Stimulated activated naive CD4-positive, alpha-beta T cell treated with Interleukin-2 at 50 U/mL for 16 hours (primary cell): ENCODE measurements around the gene BABAM2.

ENCODE experiments used
- DNase-seq: peaks from one replicate; lab custom pipeline; 2025; lab: John Stamatoyannopoulos, UW

The BABAM2 gene

DNA sequence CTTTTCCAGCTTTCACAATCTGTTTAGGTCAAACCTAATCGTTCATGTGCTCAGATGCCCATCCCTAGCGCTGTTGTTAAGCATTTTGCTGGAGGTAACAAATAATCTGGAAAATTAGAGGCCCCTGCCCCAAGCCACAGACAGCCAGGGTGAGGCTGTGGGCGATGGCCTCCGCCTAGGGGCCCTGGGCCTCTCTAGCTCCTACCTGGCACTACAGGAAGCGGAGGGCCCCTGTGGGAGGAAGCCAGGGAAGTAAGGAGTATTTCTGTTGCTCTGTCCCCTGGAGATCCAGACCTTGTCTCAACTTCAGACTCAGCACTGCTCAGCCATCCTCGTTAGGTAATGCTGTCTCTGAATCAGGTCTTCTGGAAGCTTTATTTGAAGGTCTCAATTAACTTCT is 489.7 kb downstream of the BABAM2 start:
- DNase-seq, result no peak

DNA sequence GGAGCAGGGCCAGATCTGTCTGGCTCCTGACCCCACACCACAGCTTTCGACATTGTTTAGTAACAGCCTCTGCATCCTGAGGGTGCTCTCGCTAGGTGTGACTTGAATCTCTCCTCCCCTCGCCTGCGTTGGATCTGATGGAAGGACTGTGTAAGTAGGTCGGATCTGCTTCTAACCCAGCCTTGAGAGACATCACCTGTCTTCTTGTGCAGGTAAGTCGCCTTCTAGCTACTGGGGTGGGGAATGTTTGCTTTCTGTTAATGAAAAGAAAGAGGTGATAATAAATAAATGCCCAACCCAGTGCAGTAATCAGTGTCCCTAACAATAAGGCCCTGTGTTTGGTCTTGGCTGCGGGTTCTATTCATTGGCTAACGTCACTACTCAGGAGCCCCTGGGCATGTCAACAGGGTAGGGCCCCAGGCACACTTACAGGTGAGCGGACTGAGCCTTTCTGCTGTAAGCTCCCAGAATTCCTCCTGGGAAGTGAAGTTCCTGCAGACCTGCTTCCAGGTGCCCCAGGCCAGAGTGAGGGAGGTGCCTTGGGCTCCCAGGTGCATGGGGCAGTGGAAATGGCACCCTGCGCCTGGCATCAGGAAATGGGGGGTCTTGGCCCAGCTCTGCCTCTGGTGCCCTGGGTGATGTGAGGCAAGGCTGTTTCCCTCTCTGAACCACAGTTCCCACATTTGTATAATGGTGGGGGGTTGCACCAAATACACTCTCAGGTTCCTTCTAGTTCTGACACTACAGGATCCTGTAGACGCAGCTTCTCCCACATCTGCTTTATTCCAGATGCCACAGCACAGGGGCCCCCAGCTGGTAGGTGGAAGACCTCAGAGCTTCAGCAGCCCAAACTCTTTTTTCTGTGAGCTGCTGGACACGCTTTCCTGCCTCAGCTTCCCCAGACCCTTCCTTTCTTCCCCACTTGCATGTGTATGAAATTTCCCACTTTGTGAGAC is 491.0 kb downstream of the BABAM2 start:
- DNase-seq, result no peak

DNA sequence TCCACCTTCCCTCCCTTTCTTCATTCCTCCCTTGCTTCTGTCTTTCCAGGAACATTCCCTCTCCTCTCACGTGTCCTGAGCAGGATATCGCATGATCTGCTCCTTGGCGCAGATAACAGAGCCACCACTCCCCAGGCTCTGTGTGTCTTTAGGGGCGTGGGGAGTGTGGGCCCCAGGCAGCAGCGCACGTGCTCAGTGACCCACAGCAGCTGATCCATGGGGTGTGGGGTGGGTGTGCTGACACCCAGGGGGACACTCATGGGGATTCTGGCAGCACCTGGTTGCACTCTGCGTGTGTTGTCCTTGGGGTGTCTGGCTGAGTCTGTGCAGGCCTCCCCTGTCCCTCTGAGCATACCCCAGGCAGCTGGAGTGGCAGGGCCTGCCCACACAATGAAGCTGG is 492.2 kb downstream of the BABAM2 start:
- DNase-seq, result no peak

DNA sequence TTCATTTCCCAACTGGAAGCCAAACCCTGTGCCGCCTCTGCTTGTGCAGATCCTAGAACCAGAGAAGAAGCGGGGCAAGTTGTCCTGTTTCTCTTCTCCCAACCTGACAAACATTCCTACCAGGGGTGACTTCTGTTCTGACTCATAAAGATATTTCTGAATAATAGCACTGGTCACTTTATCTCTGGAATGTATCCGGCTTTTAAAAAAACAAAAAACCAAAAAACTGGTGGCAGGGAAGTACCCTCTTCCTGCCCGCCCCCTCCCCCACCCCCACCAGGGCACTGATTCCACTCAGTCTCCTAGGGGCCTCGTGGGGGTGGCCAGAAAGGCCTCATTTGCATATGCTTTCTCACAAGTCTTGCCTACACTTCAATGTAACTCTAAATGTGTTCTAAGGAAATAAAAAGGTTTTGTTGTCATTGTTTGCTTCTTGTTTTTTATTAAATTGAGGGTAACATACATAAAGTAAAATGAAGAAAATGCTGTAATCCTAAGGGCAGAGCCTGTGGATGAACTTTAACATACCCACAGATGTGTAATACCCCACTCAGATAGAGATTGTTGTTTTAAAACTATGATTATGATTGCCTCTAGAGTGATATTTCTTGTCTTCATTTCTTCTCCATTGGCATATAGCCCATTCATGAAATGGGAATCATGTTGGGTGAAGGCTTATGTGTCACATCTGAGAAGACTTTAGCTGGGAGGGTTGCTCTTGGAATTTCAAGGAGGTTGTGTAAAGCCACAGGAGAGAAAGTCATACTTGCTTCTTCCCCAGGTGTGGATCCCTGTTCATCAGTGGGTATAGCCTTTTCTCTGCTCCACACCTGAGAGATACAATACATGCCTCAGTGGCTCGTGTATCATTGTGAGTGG is 496.8 kb downstream of the BABAM2 start:
- DNase-seq, result no peak
